GM19468 (cell line): Measurements from ENCODE around the gene BBLN.
A peak's percentile ranks its signal among the peaks of the same experiment; 100 is the strongest.
"Not testable (repeated sequence)": the region's sequence is repeated elsewhere in the genome, so short reads cannot be mapped to it uniquely, and the experiment has no call there.

Source experiments
- ATAC-seq: cut with Tn5 transposase; IDR thresholded peaks from one replicate; pipeline ENCODE4 v1.9.1; 2021; ENCODE audit warnings: mild to moderate bottlenecking, moderate library complexity, moderate number of reproducible peaks; ENCODE audit not compliant: unreplicated experiment; ENCODE audit errors: extremely low read depth

Gene BBLN

DNA sequence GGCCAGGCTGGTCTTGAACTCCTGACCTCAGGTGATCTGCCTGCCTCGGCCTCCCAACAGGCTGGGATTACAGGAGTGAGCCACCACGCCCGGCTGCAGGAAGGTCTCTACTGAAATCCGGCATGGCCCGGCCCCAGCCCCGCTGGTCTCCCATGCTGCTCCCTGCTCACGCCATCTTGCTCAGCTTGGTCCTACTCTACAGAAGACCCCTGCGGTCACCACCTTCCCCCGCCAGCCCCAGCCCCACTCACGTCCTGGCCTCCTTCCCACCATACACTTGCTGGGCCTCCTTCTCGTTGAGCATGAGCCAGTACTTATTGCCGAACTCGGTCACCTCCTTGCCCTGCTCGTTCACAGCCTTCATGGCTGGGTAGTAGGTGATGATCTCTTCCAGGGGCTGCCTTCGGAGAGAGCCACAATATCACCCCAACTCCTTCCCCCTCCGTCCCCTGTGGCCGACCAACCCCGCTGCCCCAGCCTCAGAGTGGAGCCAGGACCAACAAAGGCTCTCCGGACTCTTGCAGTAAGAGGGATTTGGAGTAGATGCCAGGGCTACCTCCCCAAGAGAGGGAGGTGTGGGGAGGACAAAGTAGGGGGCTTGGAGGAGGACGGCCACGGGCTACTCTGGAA, 36.5 kb upstream of the BBLN start:
- ATAC-seq = no peak

DNA sequence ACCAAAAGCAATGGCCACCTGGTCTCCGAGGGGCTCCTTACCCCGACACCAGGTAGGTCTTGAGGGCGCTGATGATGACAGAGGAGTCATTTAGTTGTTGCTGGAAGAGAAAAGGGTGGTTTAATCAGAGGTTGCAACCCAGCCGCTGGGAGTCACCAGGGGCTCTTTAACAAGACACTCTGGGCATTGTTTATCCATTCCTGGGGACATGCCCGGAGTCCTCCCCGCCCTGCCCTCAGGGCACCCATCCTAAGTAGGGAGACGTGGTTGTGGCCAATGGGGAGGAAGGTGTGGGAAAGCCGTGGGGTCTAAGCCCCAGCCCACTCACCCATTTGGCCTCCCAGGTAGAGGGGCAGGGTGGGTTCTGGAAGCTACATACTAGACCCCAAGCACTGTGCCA, 35.6 kb upstream of the BBLN start:
- no peak for ATAC-seq

DNA sequence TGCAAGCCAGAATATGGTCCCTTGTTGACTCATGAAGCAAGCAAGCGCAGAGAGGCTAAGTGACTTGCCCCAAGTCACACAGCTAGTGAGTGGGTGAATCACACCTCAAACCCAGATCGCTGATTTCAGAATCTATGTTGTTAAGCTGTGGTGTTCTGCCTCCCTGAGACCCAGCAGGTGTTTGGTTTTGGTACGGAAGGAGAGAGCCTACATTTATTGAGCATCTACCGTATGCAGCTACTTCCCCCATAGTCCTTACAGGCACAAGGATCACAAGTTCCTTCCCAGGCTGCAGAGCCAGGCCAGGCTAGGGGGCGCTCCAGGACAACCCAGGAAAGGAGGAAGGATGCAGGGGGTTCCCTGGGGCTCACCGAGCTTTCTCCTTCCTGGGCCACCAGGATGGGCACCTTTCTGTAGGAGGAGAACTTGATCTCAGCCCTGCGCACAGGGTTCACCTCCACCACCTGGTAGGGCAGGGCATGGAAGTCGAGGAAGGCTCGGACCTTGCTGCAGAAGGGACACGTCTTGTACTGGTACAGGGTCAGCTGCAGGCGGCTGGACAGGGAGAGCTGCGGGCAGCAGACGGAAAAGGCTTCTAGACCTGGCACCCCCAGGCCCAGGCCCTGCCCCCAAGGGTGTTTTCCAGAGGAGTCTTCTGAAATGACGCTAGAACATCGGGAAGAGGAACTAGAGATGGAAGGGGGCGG, 35.0 kb upstream of the BBLN start:
- ATAC-seq = no peak

DNA sequence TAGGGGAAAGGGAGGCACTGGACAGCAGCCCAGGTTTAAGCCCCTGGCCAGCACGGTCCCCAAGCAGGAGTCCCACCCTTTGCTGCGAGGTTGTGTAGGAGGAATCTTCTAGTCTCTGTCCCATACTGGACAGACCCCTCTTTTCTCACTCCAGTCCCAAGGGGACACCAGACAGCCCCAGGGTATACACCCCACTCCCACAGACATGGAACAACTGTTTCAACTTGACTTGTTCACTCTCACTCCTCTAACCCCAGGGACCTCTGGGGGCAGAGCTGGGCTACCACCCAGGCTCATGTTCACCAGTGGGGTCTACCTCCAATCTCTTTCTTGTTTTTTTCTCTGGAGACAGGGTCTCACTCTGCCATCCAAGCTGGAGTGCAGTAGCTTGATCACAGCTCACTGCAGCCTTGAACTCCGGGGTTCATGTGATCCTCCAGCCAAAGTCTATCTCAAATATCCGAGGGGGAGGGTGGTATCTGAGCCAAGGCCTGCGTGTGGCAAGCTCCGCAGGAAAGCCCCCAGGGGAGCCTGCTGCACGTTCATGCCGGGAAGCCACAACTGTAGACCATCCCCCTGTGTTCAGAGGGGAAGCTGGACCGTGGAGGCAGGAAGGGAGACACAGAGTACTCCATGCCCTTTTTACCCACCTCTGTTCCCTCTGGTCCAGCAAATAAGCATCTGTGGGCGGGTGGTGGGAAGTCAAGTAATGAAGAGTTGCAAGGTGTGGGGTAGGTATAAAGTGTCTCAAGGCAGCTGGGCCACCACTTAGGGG, 34.3 kb upstream of the BBLN start:
- no peak for ATAC-seq

DNA sequence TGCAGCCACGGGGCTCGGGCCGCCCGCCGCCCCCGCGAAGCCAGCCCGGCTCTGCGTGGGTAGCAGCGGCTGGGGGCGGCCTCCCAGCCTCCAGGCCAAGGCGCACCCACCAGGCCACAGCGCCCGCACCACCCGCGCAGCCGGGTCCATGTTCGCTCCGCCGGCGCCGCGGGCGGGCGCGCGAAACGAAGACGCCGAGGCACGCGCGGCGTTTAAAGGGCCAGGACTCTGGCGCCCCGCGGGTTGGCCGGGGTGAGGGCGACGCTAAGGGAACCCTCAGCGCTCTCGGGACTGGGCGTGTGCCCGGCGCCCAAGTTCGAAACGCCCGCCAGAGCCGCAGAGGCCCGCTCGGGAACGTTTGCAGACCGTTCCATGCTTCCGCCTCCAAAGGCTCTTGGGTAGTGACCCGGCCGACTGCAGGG, 32.5 kb upstream of the BBLN start, which contains the start of gene PTGES2:
PTGES2 (minus strand) TSS at position 162 of the 422 bp plus-strand sequence; CDS start at position 150, 12 bp downstream.
- no peak for ATAC-seq

DNA sequence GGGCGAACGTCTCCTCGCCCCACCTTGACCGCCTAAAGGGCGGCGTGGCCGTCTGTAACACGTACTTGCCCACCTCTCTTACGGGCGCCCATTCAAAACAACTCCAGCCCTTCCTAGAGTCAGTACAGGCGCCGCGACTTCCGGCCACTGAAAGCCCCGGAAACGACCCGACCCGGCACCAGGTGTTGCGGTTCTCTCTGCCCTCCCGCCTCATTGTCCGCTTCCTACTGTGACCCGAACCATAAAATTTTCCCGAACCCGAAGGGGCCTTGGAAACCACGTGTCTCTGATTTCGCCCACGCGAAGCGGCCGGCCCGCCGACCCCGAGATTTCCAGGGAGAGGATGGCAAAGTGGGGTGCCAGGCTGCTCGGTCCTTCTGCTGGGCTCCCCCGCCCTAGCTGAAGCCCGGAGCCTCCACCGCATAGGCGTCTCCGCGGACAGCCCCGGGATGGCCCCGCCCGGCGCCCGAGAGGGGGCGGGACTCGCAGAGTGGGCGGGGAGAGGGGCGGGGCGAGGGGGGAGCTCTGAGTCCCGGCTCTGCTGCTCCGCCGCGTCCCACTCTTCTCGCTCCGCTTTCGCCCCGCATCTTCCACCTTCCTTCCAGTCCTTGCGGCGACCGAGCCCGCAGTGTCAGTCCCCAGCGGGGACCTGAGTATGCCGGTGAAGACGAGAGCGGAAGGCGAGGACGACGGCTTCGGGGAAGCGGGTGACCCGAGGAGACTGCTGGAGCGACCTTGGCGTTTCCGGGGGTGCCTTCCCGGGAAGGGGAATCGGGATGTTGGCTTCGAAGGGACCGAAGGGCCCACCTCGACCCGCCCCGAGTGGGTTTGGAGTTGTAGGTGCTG, 31.9 kb upstream of the BBLN start:
- peak; percentile 28 for ATAC-seq

DNA sequence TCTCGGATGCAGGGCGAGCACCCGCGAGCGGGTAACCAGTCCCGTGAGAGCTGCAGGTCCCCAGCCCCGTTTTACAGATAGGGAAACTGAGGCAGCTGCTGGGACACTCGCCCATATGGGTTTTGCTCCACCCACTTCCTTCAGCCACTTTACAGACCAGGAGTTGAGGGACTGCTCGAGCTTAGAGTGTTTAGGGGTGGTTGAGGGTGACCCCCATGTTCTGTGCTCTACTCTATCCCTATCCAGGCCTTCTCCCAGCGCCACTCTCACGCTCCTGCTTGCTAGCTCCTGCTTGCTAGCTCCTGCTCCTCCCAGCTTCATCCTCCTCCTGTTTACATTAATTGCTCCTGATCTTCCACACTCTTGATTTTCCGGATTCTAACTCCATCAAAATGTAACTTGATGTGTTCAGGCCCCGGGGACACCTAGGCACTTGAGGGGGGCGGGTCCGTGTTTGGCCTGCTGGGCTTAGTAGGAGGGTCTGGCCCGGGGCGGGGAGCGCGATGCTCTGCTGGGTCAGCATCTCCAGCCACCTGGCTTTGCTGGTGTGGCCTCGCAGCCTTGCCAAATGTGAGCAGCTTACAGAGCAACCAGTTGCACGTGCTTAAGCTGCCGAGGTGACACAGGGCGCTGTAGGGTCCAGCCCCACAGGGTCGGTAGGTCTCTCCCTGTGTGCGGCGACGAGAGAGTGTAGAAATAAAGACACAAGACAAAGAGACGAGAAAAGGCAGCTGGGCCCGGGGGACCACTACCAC, 31.1 kb upstream of the BBLN start:
- ATAC-seq = no peak

DNA sequence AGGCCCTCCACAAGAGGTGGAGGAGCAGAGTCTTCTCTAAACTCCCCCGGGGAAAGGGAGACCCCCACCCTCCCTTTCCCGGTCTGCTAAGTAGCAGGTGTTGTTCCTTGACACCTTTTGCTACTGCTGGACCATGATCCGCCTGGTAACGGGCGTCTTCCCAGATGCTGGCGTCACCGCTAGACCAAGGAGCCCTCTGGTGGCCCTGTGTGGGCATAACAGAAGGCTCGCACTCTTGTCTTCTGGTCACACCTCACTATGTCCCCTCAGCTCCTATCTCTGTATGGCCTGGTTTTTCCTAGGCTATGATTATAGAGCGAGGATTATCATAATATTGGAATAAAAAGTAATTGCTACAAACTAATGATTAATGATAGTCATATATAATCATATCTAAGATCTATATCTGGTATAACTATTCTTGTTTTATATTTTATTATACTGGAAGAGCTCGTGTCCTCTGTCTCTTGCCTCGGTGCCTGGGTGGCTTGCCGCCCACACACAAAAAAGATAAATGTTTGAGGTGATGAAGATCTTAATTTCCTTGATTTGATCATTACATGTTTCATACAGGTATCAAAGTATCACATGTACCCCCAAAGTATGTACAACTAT, 30.0 kb upstream of the BBLN start:
- ATAC-seq = not testable (repeated sequence)

DNA sequence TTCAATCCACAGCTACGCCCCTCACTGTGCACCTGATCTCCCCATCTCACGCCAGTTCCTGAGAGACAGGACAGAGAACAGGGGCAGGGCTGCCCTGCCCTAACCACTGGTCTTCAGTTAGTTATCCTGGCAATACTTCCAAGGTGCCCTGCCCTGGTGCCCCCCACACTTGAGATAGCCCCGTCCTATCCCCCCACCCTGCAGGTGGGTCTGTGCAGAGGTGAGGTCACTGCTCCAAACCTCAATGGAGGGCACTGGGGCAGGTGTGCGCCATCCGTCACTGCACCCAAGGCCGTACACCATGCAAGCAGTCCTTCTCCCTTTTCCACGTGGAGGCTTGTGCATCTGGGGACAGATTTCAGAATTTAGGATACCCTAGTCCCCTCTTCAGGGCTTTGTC, 29.4 kb upstream of the BBLN start:
- not testable (repeated sequence) for ATAC-seq

DNA sequence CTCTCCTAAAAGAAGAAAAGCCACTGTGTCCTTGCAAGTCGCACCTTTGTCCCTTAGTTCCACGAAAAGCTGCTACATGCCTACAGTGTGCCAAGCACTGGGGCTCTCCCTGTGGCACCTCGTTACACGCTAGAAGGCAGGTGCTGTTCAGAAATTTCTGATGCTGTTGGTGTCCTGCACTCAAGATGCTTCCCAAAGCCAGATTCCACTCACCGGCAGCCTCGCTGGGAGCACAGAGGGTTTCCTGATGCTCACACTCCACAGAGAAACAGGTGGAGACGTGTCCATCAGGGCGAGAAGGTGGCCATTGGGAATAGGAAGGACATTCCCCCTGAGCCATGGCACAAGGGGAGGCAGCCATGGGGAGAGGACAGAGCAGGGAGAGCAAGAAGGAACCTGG, 28.7 kb upstream of the BBLN start:
- ATAC-seq = not testable (repeated sequence)

DNA sequence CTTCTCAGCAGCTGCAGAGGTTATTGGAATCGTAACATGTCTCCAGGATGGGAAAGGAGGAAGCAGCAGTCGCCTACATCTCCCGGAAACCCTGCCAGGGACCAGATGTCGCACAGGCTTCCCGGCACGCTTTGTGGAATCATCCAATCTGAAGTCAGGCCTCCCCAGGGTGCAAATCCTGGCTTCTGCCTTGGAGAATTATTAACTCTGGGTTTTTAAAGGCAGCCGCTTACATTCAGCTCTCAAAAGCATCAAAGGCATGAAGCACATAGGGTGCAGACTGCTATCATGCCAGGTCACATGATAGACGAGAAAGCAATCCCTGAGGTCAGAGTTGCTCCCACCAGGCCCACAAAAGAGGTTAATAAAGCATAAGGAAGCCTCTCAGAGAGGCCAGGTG, 27.9 kb upstream of the BBLN start:
- ATAC-seq = not testable (repeated sequence)

DNA sequence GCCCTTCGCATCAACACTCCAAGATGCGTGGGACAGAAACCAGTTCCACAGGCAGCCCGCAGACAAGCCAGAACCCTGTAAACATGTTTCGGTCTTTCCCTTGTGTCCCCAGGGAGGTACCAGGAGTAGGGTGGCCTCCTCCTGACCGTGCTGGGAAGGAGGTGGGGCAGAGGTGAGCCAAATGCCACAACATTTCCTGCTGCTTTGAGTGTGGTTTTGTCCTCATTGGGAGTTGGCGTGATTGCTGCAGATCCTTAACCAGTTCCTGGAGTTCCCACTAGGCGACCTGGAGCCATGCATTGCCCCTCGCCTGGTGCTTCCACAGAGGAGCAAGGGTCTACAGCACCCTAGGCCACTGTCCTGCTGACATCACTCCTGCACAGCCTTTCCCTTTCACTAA, 24.5 kb upstream of the BBLN start:
- not testable (repeated sequence) for ATAC-seq

DNA sequence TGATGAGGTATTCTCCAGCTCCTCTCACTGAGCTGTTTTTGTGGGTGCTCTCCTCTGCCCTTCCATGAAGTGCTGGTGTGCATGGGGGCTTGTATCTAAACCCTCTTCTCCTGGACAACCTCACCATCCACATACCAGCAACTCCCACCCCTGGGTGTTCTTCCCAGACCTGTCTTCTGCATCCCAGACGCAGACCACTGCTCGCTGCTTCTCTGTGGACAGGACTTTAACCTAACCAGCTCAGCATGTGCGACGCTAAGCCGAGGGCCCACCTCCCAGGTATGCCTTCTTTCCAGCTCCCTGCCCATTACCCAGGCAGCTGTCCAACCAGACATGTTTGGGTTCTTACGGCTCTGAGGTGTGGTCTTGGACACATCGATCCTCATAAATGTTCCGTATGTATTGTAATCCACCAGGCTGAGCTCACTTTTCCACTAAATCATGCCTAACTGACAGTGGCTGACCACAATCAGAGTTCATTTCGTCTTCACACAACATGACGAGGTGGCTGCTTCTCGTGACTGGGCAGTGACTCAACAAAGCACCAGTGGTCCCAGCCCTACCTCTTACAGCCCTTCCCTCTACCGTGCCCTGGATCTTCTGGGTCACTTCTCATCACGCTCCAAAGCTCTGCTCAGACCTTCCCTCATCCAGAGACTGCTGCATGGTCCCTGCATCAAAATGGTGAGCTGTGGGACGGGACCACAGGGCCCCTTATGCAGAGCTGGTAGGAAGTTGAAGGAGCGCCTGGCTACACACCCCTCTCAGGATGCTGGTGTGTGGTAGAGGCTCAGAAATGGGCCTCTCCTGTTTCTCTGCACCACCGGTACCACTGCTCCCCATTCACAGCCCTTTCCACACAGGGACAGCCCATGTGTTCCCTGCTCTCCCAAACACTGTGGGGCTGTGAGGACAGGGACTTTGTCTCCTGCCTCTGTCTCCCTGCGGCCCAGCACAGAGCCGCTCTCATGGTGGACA, 23.0 kb upstream of the BBLN start:
- no peak for ATAC-seq

DNA sequence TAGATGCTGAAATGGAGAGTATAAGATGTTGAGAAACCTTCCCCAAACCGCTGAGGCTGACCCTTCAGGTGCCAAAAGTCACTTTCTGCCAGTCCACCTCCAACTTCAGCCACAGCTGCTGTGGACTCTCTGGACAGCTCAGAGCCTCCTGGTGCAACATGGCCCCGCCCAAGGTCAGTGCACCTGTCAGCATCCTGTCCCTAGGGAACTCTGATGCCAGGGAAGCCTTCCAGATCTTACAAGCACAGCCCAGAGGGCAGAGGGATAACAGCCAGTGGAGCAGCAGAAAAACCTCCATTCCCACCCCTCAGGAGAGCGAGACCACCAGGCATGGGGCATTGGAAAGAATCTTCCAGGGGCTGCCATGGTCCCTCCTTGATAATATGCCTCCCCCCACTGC, 22.1 kb upstream of the BBLN start:
- no peak for ATAC-seq

DNA sequence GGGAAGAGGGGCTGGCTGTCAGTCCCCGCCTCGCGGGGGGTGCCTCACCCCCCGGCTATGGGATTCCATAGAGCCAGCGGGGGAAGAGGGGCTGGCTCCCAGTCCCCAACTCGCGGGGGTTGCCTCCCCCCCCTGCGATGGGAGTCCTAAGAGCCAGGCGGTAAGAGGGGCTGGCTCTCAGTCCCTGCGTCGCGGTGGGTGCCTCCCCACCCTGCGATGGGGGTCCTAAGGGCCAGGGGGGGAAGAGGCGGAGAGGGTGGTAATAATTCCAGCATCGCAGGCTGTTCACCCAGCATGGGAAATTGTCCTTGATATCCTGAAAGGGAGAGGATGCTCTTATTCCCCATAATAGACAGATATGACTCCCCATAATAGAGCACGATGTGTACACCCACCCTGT, 20.4 kb upstream of the BBLN start:
- no peak for ATAC-seq

DNA sequence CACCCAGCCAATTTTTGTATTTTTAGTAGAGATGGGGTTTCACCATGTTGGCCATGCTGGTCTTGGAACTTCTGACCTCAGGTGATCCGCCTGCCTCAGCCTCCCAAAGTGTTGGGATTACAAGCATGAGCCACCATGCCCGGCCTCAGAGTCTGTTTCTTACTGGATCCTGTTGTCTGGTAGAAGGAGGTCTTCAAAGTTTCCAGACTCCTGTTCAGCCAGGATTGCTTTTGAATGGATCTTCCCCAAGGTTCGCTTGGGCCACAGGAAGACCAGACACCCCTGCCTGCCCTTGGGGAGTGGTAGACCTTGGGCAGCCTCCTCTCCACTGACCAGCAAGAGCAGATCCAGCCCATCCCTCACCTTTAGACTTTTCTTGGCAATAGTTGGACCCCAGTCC, 18.5 kb upstream of the BBLN start:
- ATAC-seq = no peak

DNA sequence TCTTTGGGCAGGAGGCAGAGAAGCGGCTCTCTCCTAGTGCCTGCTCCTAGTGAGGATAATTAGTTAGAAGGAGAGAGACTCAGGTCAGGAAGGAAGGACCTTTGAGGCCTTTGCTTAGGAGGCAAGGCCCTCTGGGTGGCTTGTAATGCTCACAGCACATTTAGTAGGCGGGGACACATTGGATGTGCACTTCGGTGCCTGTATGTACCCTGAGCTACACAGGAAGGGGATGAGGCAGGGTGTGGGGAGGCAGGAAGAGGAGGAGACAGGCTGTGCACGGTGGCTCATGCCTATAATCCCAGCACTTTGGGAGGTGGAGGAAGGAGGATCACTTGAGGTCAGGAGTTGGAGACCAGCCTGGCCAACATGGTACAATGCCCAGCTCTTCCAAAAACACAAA, 18.0 kb upstream of the BBLN start:
- ATAC-seq = no peak

DNA sequence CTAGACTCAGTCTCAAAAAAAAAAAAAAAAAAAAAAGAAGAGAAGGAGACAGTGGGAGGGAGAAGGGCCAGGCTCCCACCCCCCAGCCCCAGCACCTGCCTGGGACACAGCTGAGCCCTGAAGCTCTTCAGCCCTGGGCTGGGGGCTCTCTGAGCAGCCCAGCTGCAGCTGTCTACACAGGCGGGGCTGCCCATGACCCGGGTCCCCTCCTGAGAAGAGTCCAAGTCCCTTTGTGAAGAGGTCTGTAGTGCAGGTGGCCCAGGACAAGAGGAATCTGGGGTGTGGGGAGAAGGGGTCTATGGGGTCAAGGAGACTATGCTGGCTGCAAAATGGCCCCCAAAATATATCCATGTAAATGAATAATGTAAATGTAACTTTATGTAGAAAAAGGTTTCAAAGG, 17.5 kb upstream of the BBLN start:
- no peak for ATAC-seq
